NOMO-1 (cell line): ENCODE data around the gene CDH11.

Experiments
- DNase-seq, 2 experiments: peaks; one replicate each; lab custom pipeline; 2025; ENCODE audit not compliant: unreplicated experiment in 2 of 2; lab: John Stamatoyannopoulos, UW

CDH11 gene

GRCh38 chr16:65071433-65072311 lies 50.2 kb downstream of the CDH11 start:
- DNase-seq = no peak

DNA sequence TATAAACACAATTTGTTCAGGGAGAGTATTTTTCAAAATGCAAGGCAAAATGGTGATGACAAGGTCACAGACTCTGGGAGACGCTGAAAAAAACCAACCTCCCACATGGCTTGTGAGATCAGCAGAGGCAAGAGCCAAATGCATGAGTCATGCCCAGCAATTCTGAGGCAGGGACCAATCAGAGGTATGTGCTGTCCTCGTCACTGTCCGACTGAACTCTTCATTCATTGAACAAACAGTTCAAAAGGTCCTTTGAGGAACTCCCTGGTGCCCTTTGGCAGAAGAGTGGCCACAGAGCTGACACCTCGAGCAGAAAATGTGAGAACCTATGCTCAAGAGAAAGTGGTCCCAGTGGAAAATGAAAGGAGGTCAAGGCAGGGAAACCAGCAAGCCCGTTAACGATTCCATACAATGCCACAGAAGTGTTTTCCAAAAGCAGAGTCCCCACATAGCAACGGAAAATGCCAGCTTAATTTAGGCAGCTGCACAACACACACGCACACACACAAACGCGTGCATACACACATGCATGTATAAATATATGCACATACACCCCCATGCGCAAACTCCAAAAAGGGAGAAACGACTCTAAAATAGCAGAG lies 50.9 kb downstream of the CDH11 start:
- DNase-seq = no peak

DNA sequence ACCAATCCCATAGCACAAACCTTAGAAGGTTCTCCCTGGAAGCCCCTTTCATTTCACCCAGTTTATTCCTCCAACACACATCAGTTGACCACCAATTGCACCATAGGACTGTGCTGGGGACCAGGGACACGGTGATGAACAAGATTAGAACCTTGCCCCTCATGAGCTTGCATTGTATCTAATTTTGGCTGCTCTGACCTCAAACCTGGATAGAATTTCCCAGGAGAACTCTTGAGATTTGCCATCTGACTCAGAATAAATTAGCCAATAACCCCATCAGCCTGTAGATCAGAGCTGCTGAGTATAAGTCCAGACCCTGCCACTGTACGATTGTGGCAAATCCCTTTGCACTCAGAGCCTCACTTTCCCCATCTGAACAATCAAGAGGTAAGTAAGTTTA lies 52.1 kb downstream of the CDH11 start:
- no peak for DNase-seq

DNA sequence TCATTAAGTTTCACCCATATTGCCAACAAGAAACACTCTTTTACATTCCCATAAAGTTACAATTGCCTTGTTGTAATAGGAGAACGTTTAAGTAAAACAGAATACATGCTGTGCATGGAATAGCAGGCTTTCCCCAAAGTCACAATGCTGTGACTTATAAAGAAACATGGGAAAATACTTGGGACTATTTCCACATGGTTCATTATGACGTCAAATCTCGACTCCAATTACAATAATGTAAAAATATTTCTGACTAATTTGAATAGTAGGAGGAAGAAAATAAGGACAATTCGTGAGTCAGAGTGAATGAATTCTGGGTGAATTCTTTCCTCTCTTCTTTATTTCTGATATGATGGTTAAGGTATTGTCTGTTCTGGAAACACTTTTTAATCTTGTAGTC lies 52.8 kb downstream of the CDH11 start:
- no peak for DNase-seq

DNA sequence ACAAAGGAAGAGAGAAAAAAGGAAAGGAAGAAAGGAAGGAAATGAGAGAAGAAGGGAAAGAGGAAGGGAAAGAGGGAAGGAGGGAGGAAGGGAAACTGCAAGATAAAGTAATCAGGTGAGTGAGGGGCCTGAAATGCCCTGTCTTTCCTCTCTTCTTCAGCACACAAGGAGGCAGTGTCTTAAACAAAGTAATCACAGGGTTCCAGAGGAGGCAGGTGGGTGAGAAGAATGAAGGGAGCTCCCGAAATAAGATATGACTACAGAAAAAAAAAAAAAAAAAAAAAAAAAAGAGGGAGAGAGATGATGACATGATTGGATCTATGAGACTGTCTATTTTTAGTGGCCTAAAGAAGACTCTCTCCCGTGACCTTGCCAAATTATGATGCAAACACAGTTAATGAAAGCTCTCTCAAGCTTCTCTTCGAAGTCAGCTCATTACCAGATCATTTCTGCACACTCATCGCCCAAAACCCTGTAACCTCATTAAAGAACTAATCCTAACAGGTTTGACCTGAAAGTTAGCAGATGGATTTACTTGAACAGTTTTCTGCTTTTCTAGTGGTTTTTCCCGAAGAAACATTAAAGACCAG lies 53.6 kb downstream of the CDH11 start:
- DNase-seq = no peak

DNA sequence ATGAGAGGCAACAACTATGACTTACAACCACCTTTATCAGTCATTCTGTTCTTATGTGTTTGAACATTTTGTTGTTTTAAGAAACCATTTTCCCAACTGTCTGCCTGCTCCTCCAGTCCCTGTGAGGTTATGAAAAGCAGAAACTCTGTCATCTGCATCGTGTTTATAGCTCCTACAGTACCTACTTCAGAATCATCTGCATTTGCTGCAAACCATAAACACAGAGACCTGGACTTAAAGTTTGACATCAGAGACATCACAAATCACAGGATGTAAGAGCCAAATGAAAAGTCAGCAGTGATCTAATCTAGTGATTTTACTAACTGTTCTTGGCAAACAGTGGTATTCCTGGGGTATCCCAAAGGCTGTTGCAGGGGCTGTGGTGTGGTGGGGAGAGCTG lies 55.2 kb downstream of the CDH11 start:
- no peak for DNase-seq

DNA sequence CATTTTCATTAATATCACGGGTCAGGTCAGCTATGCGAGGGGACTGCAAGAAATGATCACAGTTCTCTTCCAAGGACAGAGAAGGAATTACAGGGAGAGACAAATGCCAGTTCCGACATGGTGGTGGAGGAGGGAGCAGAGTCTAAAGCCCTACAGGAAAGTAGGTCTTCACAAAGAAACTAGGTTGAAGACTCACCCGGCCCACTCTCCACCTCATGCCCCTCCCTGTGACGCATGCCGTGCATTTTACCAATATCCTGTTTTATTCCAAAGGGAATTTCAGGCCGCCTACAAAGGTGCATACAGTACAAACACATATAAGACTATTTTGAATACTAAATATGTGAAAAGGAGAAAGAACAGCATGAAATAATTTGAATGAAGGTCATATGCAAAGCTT lies 56.8 kb downstream of the CDH11 start:
- DNase-seq = no peak

- DNase-seq = no peak
Observed at GRCh38 chr16:65064131-65064530, 57.7 kb downstream of the CDH11 start.

- no peak for DNase-seq
Observed at GRCh38 chr16:65062736-65063583, 58.9 kb downstream of the CDH11 start.

DNA sequence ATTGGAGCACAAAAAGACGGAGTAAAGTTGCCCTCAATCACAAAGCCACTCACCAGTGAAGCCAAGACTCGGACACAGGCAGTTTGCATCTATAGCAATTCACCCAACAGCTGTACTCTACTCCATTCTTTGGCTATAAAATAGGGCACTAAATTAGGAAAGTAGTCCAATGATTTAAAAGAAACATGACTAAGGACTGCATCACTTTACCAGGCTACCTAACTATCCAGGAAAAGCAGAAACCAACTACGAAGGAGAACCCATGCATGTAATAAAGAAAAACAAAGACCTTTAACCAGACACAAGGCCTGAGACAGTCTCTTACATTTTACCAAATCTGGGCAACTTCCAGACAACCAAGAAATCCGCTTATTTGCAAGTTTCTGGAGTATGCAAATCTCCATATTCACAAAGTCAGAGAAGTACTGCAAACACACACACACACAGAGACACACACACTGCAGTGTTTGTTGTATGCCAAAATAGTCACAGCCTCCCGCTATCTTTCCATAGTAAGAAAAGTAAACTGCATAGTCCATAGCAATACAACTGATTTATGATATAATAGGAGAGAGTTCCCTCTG lies 59.8 kb downstream of the CDH11 start:
- DNase-seq = no peak

DNA sequence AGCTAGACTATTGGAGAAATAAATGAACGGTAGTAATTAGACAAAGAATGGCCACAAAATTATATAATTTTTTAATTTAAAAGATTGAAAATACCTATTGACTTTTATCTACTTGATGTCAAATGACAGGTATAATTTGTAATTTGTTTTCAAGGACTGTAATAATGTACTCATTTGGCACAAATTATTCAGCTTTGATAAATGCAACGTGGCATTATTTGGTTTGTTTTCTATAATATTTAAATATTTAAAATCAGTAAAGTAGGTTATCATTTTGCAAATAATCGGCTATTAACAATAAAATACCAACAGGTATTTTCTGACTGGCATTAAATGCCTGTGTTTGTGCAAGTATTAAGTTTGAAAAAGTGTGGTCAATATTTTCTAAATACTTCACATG lies 60.6 kb downstream of the CDH11 start:
- DNase-seq = no peak

GRCh38 chr16:65059406-65059980 lies 62.4 kb downstream of the CDH11 start:
- no peak for DNase-seq

- DNase-seq = no peak
Observed at GRCh38 chr16:65057184-65057583, 64.7 kb downstream of the CDH11 start.

- DNase-seq = no peak
Observed at GRCh38 chr16:65054457-65054856, 67.4 kb downstream of the CDH11 start.

GRCh38 chr16:65049679-65050078 lies 72.2 kb downstream of the CDH11 start:
- no peak for DNase-seq

DNA sequence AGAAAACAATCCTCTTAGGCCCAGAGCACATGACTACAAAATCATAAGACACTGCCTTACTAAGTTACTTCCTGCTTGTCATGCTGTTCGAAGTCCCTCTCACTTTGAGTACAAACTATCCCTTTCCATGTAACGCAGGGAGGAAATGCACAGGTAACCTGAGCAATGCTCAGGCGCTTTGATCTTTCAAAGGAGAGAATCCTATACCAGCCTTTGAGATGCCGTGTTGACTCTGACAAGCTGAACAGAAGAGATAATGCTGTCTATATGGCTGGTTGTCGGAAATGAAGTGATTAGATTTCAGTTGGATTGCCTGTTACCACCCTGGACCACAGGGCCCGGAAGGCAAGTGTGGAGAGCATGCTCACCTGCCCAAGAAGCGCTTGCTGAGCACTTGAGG lies 75.9 kb downstream of the CDH11 start:
- no peak for DNase-seq

- DNase-seq = no peak
Observed at GRCh38 chr16:65044873-65045272, 77.0 kb downstream of the CDH11 start.

DNA sequence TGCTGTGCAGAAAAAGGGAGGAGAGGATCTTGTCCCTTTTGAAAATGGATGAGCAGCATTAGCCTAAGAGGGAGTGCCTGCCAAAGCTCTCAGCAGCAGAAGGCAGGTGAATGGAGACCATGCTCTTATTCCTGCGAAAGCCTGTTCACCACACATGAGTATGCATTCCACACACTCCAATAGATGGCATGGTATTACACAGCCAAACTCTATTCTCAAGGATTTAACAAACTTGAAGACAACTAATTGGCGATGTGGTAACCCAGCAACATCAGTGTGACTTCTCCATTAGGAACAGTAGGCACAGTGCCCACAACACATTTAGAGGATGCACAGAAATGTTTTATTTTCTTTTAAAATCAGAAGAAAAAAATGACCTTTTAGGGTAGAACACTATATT lies 77.8 kb downstream of the CDH11 start:
- DNase-seq = no peak

GRCh38 chr16:65042438-65043365 lies 79.2 kb downstream of the CDH11 start:
- no peak for DNase-seq
